Natural killer cell (primary cell): ENCODE results near the gene TNFRSF12A. TPM values are rescaled to one million over a fixed set of nuclear protein-coding genes. Genes with fewer than 3 reads are reported as not detected.

ENCODE experiments used
- ATAC-seq, 3 donors: fragments of 150-1000 bp in 2 of 3; fragments of 200-7000 bp in 1 of 3; cut with Tn5 transposase; 1 replicate in 1 of 3; 2 replicates in 2 of 3; pipeline ENCODE4 v1.10.0; 2021; ENCODE audit warnings: mild to moderate bottlenecking in 2 of 3, moderate library complexity in 2 of 3
- DNase-seq, 2 donors: peaks; one replicate each; pipeline versions ENCODE4 v3.0.0 to v3.0.0-alpha.2; 2013 to 2021; ENCODE audit warnings: mixed read lengths in 1 of 2
- H3K27ac ChIP-seq: one replicate; pipeline ENCODE4 v1.5.1; 2013; ENCODE audit warnings: mild to moderate bottlenecking, low read length
- H3K27me3 ChIP-seq: one replicate; pipeline ENCODE4 v1.6.1; 2013; ENCODE audit warnings: low read length; ENCODE audit not compliant: control insufficient read depth, insufficient read depth
- H3K36me3 ChIP-seq: one replicate; pipeline ENCODE4 v1.6.1; 2013; ENCODE audit warnings: low read length; ENCODE audit not compliant: control insufficient read depth, insufficient read depth
- H3K4me1 ChIP-seq: one replicate; pipeline ENCODE4 v1.6.1; 2013; ENCODE audit warnings: low read length; ENCODE audit not compliant: control insufficient read depth, insufficient read depth
- H3K4me3 ChIP-seq: one replicate; pipeline ENCODE4 v1.5.1; 2013; ENCODE audit warnings: low read length
- H3K9me3 ChIP-seq: one replicate; pipeline ENCODE4 v1.6.1; 2013; ENCODE audit warnings: low read length; ENCODE audit not compliant: control insufficient read depth, insufficient read depth
- H3K27ac Mint-ChIP-seq, 2 donors: one replicate each; pipeline ENCODE4 v1.8.0; 2022; ENCODE audit warnings: mild to moderate bottlenecking in 2 of 2, mixed read lengths in 2 of 2, moderate library complexity in 1 of 2
- H3K27me3 Mint-ChIP-seq, 2 donors: one replicate each; pipeline ENCODE4 v1.8.0; 2022; ENCODE audit warnings: low read depth in 2 of 2, mixed read lengths in 2 of 2
- H3K36me3 Mint-ChIP-seq: one replicate; pipeline ENCODE4 v1.8.0; 2022; ENCODE audit warnings: mixed read lengths
- H3K4me1 Mint-ChIP-seq, 2 donors: one replicate each; pipeline ENCODE4 v1.8.0; 2022; ENCODE audit warnings: mixed read lengths in 2 of 2
- H3K4me3 Mint-ChIP-seq: one replicate; pipeline ENCODE4 v1.8.0; 2022; ENCODE audit warnings: mild to moderate bottlenecking, moderate library complexity, mixed read lengths
- H3K9me3 Mint-ChIP-seq, 2 donors: one replicate each; pipeline ENCODE4 v1.8.0; 2022; ENCODE audit warnings: mixed read lengths in 2 of 2
- whole genome bisulfite sequencing: methylation state at CpG from one replicate; pipeline ENCODE4 v1.1.7; 2013; ENCODE audit warnings: missing lambda C conversion rate; ENCODE audit not compliant: insufficient coverage; 5-methylcytosine and 5-hydroxymethylcytosine counted together
- intact Hi-C: fragments of 100-400 bp; cut with micrococcal nuclease; formaldehyde crosslinking; loops from one replicate; pipeline ENCODE4 v1.14.2; 2022
- total RNA-seq, 4 donors: library from RNA; stranded (reverse); fragments of 120-200 nt in 1 of 4; gene quantifications; one replicate each; pipeline versions ENCODE4 v1.2.3 to v1.2.4, GENCODE V29; 2013 to 2022
- TF ChIP-seq, protein P1 (sequence below): fragments of 200-600 bp; IDR thresholded peaks from one replicate; pipeline ENCODE4 v1.8.0; 2022; ENCODE audit warnings: antibody characterized with exemption

Gene TNFRSF12A
- total RNA-seq, 3 donors from 2014 or later (not counting 1 experiment from before 2014, with no cell fraction given) = 2.4 to 3.7 (median 3.1) TPM

DNA sequence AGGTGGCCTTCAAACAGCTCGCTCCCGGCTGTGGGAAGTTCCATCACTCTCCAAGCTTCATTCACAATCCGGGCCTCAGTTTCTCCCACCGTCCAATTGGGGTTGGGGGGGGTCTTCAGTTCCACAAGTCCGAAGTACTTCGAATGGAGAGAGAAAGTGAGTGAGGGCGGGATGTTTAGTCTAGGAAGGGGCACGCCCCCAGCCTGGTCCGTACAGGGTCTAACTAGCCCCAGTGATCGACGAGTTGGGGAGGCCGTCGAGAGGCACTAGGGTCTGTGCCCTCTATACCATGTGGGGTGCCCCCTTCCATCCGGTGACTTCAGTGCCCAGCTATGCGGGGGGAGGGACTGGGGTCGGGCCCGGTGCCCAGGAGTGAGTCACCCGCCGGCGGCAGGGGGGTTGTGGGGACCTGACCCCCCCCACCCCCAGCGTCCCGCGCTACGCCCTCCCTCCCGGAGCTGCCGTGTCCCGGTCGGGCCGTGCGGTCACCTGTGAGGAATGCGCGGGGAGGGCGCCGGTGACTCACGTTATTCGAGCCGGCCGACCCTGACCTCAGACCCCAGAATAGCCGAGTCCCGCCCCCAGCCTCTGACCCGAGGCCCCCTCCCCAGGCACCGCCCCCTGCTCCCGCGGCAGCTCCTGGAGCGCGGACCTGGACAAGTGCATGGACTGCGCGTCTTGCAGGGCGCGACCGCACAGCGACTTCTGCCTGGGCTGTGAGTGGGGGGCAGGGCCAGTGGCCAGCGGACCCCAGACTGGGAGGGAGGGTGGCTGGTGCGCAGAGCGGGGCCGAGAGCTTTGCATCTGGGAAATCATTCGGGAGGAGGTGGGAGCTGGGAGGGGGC, 658 bp downstream of the TNFRSF12A start:
- peaks cover 35 to 54% of the 10 kb centered on the region in 2 donors for H3K4me1 Mint-ChIP-seq
- peak overlapping the region; percentile 91 to 92 for H3K27ac Mint-ChIP-seq
- ATAC-seq = peak in 2 of 3 donors; percentile 15 to 27
- H3K36me3 Mint-ChIP-seq = no peaks in the 10 kb centered on the region
- H3K4me1 ChIP-seq = peaks cover 66% of the 10 kb centered on the region
- H3K27ac ChIP-seq = peak overlapping the region; percentile 41
- intact Hi-C loops = no loop called here
- no peaks in the 10 kb centered on the region for H3K27me3 Mint-ChIP-seq
- H3K27me3 ChIP-seq = peaks cover 6% of the 10 kb centered on the region
- H3K36me3 ChIP-seq = no peaks in the 10 kb centered on the region
- no peaks in the 10 kb centered on the region for H3K9me3 ChIP-seq
- H3K4me3 ChIP-seq = peak overlapping the region; percentile 52
- H3K9me3 Mint-ChIP-seq = no peaks in the 10 kb centered on the region
- peak; percentile 69 to 77 for DNase-seq
- WGBS = 2% methylated on average over 54 of the region's 57 CpGs
- peak overlapping the region; percentile 92 for H3K4me3 Mint-ChIP-seq
- TF ChIP-seq, protein P1, sequence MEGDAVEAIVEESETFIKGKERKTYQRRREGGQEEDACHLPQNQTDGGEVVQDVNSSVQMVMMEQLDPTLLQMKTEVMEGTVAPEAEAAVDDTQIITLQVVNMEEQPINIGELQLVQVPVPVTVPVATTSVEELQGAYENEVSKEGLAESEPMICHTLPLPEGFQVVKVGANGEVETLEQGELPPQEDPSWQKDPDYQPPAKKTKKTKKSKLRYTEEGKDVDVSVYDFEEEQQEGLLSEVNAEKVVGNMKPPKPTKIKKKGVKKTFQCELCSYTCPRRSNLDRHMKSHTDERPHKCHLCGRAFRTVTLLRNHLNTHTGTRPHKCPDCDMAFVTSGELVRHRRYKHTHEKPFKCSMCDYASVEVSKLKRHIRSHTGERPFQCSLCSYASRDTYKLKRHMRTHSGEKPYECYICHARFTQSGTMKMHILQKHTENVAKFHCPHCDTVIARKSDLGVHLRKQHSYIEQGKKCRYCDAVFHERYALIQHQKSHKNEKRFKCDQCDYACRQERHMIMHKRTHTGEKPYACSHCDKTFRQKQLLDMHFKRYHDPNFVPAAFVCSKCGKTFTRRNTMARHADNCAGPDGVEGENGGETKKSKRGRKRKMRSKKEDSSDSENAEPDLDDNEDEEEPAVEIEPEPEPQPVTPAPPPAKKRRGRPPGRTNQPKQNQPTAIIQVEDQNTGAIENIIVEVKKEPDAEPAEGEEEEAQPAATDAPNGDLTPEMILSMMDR = no peak

DNA sequence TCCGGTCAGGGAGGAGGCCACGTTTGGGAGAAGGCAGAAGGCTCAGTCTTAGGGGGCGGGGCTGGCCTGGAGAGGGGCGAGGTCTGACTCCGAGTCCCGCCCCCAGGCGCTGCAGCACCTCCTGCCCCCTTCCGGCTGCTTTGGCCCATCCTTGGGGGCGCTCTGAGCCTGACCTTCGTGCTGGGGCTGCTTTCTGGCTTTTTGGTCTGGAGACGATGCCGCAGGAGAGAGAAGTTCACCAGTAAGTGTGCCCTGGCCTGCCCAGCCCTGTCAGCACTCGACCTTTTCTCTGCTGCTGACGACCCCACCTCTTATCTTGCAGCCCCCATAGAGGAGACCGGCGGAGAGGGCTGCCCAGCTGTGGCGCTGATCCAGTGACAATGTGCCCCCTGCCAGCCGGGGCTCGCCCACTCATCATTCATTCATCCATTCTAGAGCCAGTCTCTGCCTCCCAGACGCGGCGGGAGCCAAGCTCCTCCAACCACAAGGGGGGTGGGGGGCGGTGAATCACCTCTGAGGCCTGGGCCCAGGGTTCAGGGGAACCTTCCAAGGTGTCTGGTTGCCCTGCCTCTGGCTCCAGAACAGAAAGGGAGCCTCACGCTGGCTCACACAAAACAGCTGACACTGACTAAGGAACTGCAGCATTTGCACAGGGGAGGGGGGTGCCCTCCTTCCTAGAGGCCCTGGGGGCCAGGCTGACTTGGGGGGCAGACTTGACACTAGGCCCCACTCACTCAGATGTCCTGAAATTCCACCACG, 1.5 kb downstream of the TNFRSF12A start:
- peak overlapping the region; percentile 91 to 92 for H3K27ac Mint-ChIP-seq
- no peaks in the 10 kb centered on the region for H3K27me3 Mint-ChIP-seq
- H3K9me3 ChIP-seq = no peaks in the 10 kb centered on the region
- WGBS = 20% methylated on average over 25 of the region's 25 CpGs
- H3K36me3 ChIP-seq = peaks cover 7% of the 10 kb centered on the region
- H3K4me1 ChIP-seq = peaks cover 66% of the 10 kb centered on the region
- peak overlapping the region; percentile 94 for H3K4me3 Mint-ChIP-seq
- H3K9me3 Mint-ChIP-seq = no peaks in the 10 kb centered on the region
- peak; percentile 70 to 82 for DNase-seq
- peak overlapping the region; percentile 52 for H3K4me3 ChIP-seq
- peaks cover 6% of the 10 kb centered on the region for H3K27me3 ChIP-seq
- no peaks in the 10 kb centered on the region for H3K36me3 Mint-ChIP-seq
- intact Hi-C loops = no loop called here
- TF ChIP-seq, protein P1 = peak; percentile 11
- peak overlapping the region; percentile 1 for H3K27ac ChIP-seq
- peak; percentile 32 to 56 (median 35) for ATAC-seq
- peaks cover 35 to 54% of the 10 kb centered on the region in 2 donors for H3K4me1 Mint-ChIP-seq

DNA sequence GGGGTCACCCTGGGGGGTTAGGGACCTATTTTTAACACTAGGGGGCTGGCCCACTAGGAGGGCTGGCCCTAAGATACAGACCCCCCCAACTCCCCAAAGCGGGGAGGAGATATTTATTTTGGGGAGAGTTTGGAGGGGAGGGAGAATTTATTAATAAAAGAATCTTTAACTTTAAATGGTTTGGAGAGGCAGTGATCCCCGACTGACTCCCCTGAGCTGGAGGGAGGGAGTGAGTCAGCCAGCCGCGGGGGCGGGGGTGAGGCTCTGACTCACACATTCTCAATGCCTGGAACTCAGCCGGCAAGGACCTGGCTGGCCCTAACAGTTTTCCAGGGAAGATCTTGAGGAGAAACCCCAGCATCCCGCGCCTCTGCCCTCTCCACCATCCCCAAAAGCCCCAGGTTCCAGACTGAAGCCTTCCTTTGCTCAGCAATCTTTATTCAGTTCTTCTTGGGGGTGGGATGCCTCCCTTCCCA, 2.1 kb downstream of the TNFRSF12A start:
- Mint-ChIP-seq H3K27ac (peak overlapping the region; percentile 91 to 92), H3K36me3 (no peaks in the 10 kb centered on the region), H3K4me3 (peak overlapping the region; percentile 94), H3K9me3 (no peaks in the 10 kb centered on the region), H3K27me3 (no peaks in the 10 kb centered on the region), H3K4me1 (peaks cover 35 to 54% of the 10 kb centered on the region in 2 donors)
- intact Hi-C loops = no loop called here
- peaks cover 13% of the 10 kb centered on the region for H3K36me3 ChIP-seq
- WGBS = 35% methylated on average over 7 of the region's 8 CpGs
- TF ChIP-seq, protein P1 = no peak
- DNase-seq (peak; percentile 78 to 81), ATAC-seq (peak; percentile 18 to 36 (median 34))
- no peaks in the 10 kb centered on the region for H3K9me3 ChIP-seq
- H3K4me1 ChIP-seq = peaks cover 66% of the 10 kb centered on the region
- no peak overlapping the region for H3K4me3 ChIP-seq
- H3K27me3 ChIP-seq = peaks cover 6% of the 10 kb centered on the region
- peak overlapping the region; percentile 3 for H3K27ac ChIP-seq
